NB4 (cell line): Measurements from ENCODE around the gene YWHAQ.
"Not testable (repeated sequence)": the region's sequence is repeated elsewhere in the genome, so short reads cannot be mapped to it uniquely, and the experiment has no call there.

ENCODE experiments used
- DNase-seq: peaks from one replicate; pipeline ENCODE4 v3.0.0; 2010; ENCODE audit warnings: low read depth
- H3K4me3 ChIP-seq: one replicate; pipeline ENCODE4 v1.5.1; 2011; ENCODE audit warnings: mild to moderate bottlenecking, low read depth, low read length, moderate library complexity
- MYC ChIP-seq: IDR thresholded peaks from 2 replicates; pipeline ENCODE4 v1.6.1; 2011; ENCODE audit warnings: low read depth, low read length
- POLR2A ChIP-seq: IDR thresholded peaks from 2 replicates; pipeline ENCODE4 v1.6.1; 2011; ENCODE audit warnings: mild to moderate bottlenecking; ENCODE audit not compliant: insufficient read length; ENCODE audit errors: extremely low read depth
- TF ChIP-seq, protein P1 (sequence below): IDR thresholded peaks from 2 replicates; pipeline ENCODE4 v1.6.1; 2011; ENCODE audit warnings: low read depth, low read length
- TF ChIP-seq, protein P2 (sequence below): IDR thresholded peaks from one replicate; pipeline ENCODE4 v1.5.1; 2012; ENCODE audit warnings: low read depth, low read length

YWHAQ gene

DNA sequence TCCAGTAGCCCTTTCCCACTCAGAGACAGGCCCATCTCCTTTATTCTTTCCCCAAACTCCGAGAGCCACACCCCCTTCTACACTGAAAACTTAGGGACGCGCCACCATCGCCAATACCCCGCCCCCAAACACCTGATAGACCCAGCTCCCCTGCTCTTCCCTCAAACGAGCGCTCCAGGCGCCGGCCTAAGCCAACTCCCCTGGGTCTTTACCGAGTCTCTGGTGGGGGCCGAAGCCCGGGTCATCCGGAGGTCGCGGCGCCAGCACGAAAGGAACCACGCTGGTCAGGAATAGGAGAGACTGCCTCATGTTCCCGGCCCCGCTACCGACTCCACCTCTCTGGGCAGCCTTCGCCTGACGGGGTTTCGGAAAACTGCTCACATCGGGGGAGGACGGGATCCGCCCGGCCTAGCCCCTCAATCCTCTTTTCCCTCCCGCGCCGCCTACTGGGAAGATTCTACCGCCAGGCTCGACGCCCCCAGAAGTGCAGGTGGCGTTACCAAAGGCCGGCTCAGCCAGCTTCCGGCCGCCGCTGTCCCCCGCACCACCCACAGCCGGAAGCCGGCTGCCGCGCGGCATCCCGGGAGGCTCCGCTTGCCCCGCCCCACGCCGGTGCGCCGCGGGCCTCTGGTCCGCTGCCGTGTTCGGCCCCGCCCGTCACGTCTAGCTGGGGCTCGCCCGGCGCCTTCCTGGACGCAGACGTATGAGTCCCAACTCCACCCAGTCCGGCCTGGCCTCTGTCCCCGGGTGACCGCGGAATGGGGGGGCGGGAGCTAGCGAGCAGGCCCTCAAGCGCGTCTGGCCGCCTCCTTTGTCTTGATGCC lies 75.3 kb downstream of the YWHAQ start, which contains the start of gene ADAM17:
Gene ADAM17 (minus strand): TSS at position 534 of the 824 bp plus-strand sequence. CDS start 225 bp downstream, at position 309.
- peak within 1 kb of the TSS; percentile 96 for H3K4me3 ChIP-seq
- TF ChIP-seq POLR2A = peak; percentile 93
- TF ChIP-seq, protein P1, sequence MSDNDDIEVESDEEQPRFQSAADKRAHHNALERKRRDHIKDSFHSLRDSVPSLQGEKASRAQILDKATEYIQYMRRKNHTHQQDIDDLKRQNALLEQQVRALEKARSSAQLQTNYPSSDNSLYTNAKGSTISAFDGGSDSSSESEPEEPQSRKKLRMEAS = no peak; the same call in none of the 2 replicates
- peak; percentile 73; the same call in 1 of the 2 replicates for TF ChIP-seq MYC
- TF ChIP-seq, protein P2, sequence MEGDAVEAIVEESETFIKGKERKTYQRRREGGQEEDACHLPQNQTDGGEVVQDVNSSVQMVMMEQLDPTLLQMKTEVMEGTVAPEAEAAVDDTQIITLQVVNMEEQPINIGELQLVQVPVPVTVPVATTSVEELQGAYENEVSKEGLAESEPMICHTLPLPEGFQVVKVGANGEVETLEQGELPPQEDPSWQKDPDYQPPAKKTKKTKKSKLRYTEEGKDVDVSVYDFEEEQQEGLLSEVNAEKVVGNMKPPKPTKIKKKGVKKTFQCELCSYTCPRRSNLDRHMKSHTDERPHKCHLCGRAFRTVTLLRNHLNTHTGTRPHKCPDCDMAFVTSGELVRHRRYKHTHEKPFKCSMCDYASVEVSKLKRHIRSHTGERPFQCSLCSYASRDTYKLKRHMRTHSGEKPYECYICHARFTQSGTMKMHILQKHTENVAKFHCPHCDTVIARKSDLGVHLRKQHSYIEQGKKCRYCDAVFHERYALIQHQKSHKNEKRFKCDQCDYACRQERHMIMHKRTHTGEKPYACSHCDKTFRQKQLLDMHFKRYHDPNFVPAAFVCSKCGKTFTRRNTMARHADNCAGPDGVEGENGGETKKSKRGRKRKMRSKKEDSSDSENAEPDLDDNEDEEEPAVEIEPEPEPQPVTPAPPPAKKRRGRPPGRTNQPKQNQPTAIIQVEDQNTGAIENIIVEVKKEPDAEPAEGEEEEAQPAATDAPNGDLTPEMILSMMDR = peak; percentile 16
- DNase-seq = peak; percentile 98

DNA sequence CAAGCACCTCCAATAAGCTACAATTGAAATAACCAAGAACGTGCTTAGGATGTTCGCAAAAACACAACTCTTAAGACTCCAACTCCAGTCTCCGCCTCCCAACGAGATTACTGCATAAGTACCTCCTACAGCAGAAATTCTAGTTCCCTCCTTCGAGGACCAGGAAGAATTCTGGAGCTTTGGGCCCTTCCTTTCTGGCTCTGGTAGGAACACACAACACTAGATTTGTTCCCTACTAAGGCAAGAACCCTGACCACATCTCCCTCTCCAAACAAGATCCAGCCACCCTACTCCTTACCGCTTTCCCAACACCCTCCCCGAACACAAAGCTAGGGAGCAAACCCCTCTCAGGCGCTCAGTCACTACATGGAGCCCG lies 75.9 kb downstream of the YWHAQ start:
- no peak for TF ChIP-seq POLR2A
- no peak for TF ChIP-seq MYC
- TF ChIP-seq, protein P1 = no peak
- TF ChIP-seq, protein P2 = no peak
- peak; percentile 82 for DNase-seq
- peak overlapping the region; percentile 96 for H3K4me3 ChIP-seq

DNA sequence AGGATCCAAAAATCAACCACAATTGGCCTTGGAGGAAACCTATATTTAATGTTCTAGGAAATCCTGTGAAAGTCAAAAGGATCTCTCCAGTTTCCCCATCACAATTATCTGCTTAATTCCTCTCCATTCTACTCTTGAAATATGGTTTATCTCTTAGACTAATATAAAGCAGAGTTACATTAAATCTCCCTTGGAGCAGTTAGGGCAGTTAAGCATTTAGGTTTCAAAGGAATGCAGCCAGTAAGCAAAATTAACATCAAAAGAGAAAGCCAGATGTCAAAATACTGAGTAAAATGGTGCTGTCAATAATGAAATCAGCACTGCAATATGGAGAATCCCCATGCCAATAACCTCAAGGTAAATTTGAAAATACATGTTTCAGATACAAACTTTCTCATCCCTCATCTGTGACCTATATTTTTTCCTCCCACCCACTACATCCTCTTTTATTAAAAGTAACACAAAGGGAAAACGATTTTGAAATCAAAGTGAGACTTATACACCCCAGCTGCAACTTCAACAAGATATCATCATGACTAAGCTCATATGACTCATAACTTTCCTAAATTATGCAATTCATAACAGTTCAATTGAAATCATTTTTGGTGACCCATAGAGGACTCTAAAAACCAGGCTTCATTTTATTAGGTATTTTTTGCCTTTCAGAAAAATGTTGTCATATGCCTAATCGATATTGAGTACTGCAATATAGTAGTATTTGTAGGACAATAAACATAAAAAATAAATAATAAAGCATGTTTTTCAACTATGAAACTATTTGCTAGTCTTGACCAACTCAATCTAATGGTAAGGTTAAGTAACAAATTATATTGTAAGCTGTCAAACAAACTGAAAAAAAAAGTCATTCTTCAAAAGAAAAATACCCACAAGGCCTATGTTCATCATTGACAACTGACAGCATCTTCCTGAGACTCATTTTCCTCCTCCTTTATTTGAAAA lies 78.3 kb downstream of the YWHAQ start:
- peak; percentile 88 for DNase-seq
- TF ChIP-seq, protein P1 = no peak
- TF ChIP-seq, protein P2 = no peak
- TF ChIP-seq POLR2A = no peak
- no peak for TF ChIP-seq MYC
- H3K4me3 ChIP-seq = peak overlapping the region; percentile 25

DNA sequence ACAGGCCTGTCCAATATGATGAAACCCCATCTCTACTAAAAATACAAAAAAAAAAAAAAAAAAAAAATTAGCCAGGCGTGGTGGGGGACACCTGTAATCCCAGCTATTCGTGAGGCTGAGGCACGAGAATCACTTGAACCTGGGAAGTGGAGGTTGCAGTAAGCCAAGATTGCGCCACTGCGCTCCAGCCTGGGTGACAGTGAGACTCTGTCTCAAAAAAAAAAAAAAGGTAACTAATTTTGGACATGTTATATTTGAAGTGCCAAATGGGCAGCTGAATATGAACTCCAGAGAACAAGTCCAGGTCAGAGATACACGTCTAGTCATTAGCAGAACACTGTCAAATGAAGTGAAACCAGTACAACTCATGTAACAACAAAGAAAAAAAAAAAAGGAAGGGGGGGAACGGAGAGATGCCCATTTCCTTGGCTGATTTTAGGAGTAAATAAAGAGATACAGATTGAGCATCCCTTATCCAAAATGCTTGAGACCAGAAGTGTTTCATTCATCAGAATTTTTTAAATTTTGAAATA lies 79.9 kb downstream of the YWHAQ start:
- H3K4me3 ChIP-seq, DNase-seq: not testable (repeated sequence)

DNA sequence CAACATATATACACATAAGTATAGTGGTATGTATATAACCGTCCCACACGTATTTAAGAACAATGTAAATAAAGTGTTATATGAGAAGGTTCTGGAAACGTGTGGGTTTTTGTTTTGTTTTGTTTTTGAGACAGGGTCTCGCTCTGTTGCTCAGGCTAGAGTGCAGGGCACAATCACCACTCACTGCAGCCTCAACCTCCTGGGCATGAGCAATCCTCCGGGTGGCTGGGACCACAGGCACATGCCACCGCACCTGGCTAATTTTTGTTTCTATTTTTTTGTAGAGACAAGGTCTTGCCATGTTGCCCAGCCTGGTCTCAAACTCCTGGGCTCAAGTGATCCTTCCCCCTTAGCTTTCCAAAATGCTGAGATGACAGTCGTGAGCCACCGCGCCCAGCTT lies 81.4 kb downstream of the YWHAQ start:
- no peak for DNase-seq
- TF ChIP-seq MYC (no peak), POLR2A (no peak)
- TF ChIP-seq, protein P2 = no peak
- TF ChIP-seq, protein P1 = no peak
- H3K4me3 ChIP-seq = no peak overlapping the region

DNA sequence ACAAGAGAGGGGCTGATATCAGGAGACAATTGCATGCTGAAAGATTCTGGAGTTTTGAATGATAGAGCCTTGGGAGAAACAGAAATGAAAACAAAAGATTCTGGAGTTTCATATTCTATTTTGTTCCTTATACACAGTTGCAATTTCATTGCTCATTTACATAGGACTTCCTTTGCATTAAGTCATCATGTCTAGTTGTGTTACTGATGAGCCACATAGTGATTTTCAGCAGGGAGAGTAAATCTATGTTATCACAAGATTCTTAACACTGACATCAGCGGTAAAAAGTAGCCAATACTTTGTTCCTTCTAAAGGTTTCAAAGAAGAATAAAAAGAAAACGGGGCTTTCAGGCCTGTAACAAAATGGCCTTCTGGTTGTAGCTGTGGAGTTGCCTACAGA lies 82.3 kb downstream of the YWHAQ start:
- H3K4me3 ChIP-seq = no peak overlapping the region
- TF ChIP-seq POLR2A (no peak), MYC (no peak)
- TF ChIP-seq, protein P2 = no peak
- TF ChIP-seq, protein P1 = no peak
- DNase-seq = no peak
